Naive thymus-derived CD4-positive, alpha-beta T cell (primary cell): Measurements from ENCODE around the gene CORO2B. TPM values are rescaled to one million over a fixed set of nuclear protein-coding genes. Genes with fewer than 3 reads are reported as not detected.

Experiments used
- ATAC-seq: fragments of 150-1000 bp; cut with Tn5 transposase; 2 replicates; pipeline ENCODE4 v1.10.0; 2021; ENCODE audit warnings: mild to moderate bottlenecking, moderate library complexity
- CTCF ChIA-PET: fragments of 350-600 bp; sonication (Branson Sonifier 250); formaldehyde crosslinking; loops from one replicate; lab custom pipeline; 2021; ENCODE audit warnings: antibody characterized with exemption; lab: Charles Lee
- POLR2A ChIA-PET: fragments of 350-600 bp; sonication (Branson Sonifier 250); formaldehyde crosslinking; loops from one replicate; lab custom pipeline; 2021; ENCODE audit warnings: antibody characterized with exemption, inconsistent platforms; lab: Charles Lee
- DNase-seq, 9 donors: peaks; one replicate each; pipeline versions ENCODE4 v3.0.0 to v3.0.0-alpha.2; 2020 to 2022; ENCODE audit warnings: mixed read lengths in 1 of 9
- H3K27ac ChIP-seq: one replicate; pipeline ENCODE4 v1.7.0; 2013; ENCODE audit warnings: mild to moderate bottlenecking, low read depth, low read length, moderate library complexity
- H3K27me3 ChIP-seq, 2 donors: one replicate each; pipeline ENCODE4 v1.7.0; 2013; ENCODE audit warnings: low read length in 2 of 2, mild to moderate bottlenecking in 2 of 2, moderate library complexity in 2 of 2; ENCODE audit not compliant: control insufficient read depth in 2 of 2, insufficient read depth in 2 of 2
- H3K36me3 ChIP-seq, 3 experiments: 1 replicate in 2 of 3; 2 replicates in 1 of 3; pipeline ENCODE4 v1.7.0; 2013; ENCODE audit warnings: low read length in 3 of 3, mild to moderate bottlenecking in 3 of 3, moderate library complexity in 1 of 3; ENCODE audit not compliant: insufficient read depth in 3 of 3, control insufficient read depth in 2 of 3
- H3K4me1 ChIP-seq, 2 donors: one replicate each; pipeline ENCODE4 v1.7.0; 2013; ENCODE audit warnings: low read length in 2 of 2, mild to moderate bottlenecking in 2 of 2, moderate library complexity in 1 of 2; ENCODE audit not compliant: control insufficient read depth in 2 of 2, insufficient read depth in 2 of 2
- H3K4me3 ChIP-seq: 2 replicates; pipeline ENCODE4 v1.7.0; 2013; ENCODE audit warnings: mild to moderate bottlenecking, low read length
- H3K9me3 ChIP-seq, 3 experiments: 1 replicate in 2 of 3; 2 replicates in 1 of 3; pipeline ENCODE4 v1.7.0; 2013; ENCODE audit warnings: low read length in 3 of 3; ENCODE audit not compliant: control insufficient read depth in 2 of 3
- H3K27ac Mint-ChIP-seq, 9 donors: one replicate each; pipeline ENCODE4 v1.8.0; 2020 to 2022; ENCODE audit warnings: mixed read lengths in 9 of 9, mild to moderate bottlenecking in 8 of 9, moderate library complexity in 5 of 9, inconsistent platforms in 2 of 9
- H3K27me3 Mint-ChIP-seq, 5 donors: one replicate each; pipeline ENCODE4 v1.8.0; 2021 to 2022; ENCODE audit warnings: mixed read lengths in 5 of 5, mild to moderate bottlenecking in 1 of 5
- H3K36me3 Mint-ChIP-seq, 5 donors: one replicate each; pipeline ENCODE4 v1.8.0; 2020 to 2022; ENCODE audit warnings: mixed read lengths in 5 of 5, mild to moderate bottlenecking in 3 of 5, inconsistent platforms in 1 of 5
- H3K4me1 Mint-ChIP-seq, 7 donors: one replicate each; pipeline ENCODE4 v1.8.0; 2020 to 2022; ENCODE audit warnings: mixed read lengths in 7 of 7, mild to moderate bottlenecking in 3 of 7, inconsistent platforms in 1 of 7
- H3K4me3 Mint-ChIP-seq, 10 donors: one replicate each; pipeline ENCODE4 v1.8.0; 2020 to 2022; ENCODE audit warnings: mild to moderate bottlenecking in 10 of 10, mixed read lengths in 10 of 10, moderate library complexity in 6 of 10, inconsistent platforms in 2 of 10
- H3K9me3 Mint-ChIP-seq, 11 donors: one replicate each; pipeline ENCODE4 v1.8.0; 2020 to 2022; ENCODE audit warnings: mixed read lengths in 11 of 11, mild to moderate bottlenecking in 4 of 11, inconsistent platforms in 1 of 11, moderate library complexity in 1 of 11
- intact Hi-C, 2 donors: fragments of 100-400 bp; cut with micrococcal nuclease; formaldehyde crosslinking; loops; one replicate each; pipeline ENCODE4 v1.15.1; 2023
- polyA plus RNA-seq, 2 donors: library from polyadenylated mRNA; unstranded; fragments of 300-500 nt; fragmentation: Illumina TruSeq; gene quantifications; one replicate each; pipeline ENCODE4 v1.2.3, GENCODE V29; 2021
- total RNA-seq, 6 experiments: library from RNA in 5 of 6; stranded (reverse) in 5 of 6; gene quantifications; 1 replicate in 5 of 6; 2 replicates in 1 of 6; pipeline ENCODE4 v1.2.3 and lab custom pipeline; 2021 to 2026

The CORO2B gene
- total and polyA plus RNA-seq, 7 experiments from 2014 or later = 0.15 TPM; not detected in 6

GRCh38 chr15:68629519-68630210 lies 50.9 kb downstream of the CORO2B start:
- Mint-ChIP-seq H3K4me3 (no peak overlapping the region), H3K9me3 (peaks cover 0 to 1% (median 0%) of the 10 kb centered on the region in 11 donors), H3K4me1 (no peaks in the 10 kb centered on the region), H3K27me3 (peaks cover 4 to 19% (median 13%) of the 10 kb centered on the region in 5 donors), H3K27ac (no peak overlapping the region), H3K36me3 (no peaks in the 10 kb centered on the region)
- POLR2A ChIA-PET = no interaction called here
- Histone ChIP-seq H3K27ac (no peak overlapping the region), H3K4me1 (no peaks in the 10 kb centered on the region), H3K4me3 (no peak overlapping the region), H3K9me3 (no peaks in the 10 kb centered on the region), H3K27me3 (no peaks in the 10 kb centered on the region), H3K36me3 (no peaks in the 10 kb centered on the region)
- intact Hi-C loops = no loop called here
- CTCF ChIA-PET = no interaction called here
- DNase-seq (no peak), ATAC-seq (no peak)

- peaks cover 0 to 1% (median 0%) of the 10 kb centered on the region in 11 donors for H3K9me3 Mint-ChIP-seq
- no peaks in the 10 kb centered on the region for H3K4me1 Mint-ChIP-seq
- H3K27me3 Mint-ChIP-seq = peaks cover 4 to 19% (median 13%) of the 10 kb centered on the region in 5 donors
- intact Hi-C loops = no loop called here
- no peak overlapping the region for H3K4me3 Mint-ChIP-seq
- ChIA-PET POLR2A (no interaction called here), CTCF (no interaction called here)
- no peak for DNase-seq
- no peak for ATAC-seq
- no peaks in the 10 kb centered on the region for H3K4me1 ChIP-seq
- no peak overlapping the region for H3K27ac ChIP-seq
- no peak overlapping the region for H3K4me3 ChIP-seq
- no peak overlapping the region for H3K27ac Mint-ChIP-seq
- H3K36me3 ChIP-seq = no peaks in the 10 kb centered on the region
- no peaks in the 10 kb centered on the region for H3K27me3 ChIP-seq
- no peaks in the 10 kb centered on the region for H3K36me3 Mint-ChIP-seq
- no peaks in the 10 kb centered on the region for H3K9me3 ChIP-seq
Observed at GRCh38 chr15:68630211-68630555, 51.4 kb downstream of the CORO2B start.

GRCh38 chr15:68630836-68631235 lies 52.0 kb downstream of the CORO2B start:
- DNase-seq = no peak

GRCh38 chr15:68631601-68632051 lies 52.8 kb downstream of the CORO2B start:
- peaks cover 0 to 1% (median 0%) of the 10 kb centered on the region in 11 donors for H3K9me3 Mint-ChIP-seq
- peaks cover 4 to 16% (median 13%) of the 10 kb centered on the region in 5 donors for H3K27me3 Mint-ChIP-seq
- ChIA-PET POLR2A (no interaction called here), CTCF (no interaction called here)
- H3K27ac Mint-ChIP-seq = no peak overlapping the region
- H3K36me3 Mint-ChIP-seq = no peaks in the 10 kb centered on the region
- H3K27me3 ChIP-seq = no peaks in the 10 kb centered on the region
- no peak overlapping the region for H3K4me3 ChIP-seq
- no peak overlapping the region for H3K4me3 Mint-ChIP-seq
- no peaks in the 10 kb centered on the region for H3K4me1 ChIP-seq
- no peak overlapping the region for H3K27ac ChIP-seq
- no peak for DNase-seq
- intact Hi-C loops = no loop called here
- H3K9me3 ChIP-seq = no peaks in the 10 kb centered on the region
- no peak for ATAC-seq
- no peaks in the 10 kb centered on the region for H3K36me3 ChIP-seq
- H3K4me1 Mint-ChIP-seq = no peaks in the 10 kb centered on the region

More at GRCh38 chr15:68630836-68631235, 52.0 kb downstream of the CORO2B start:
- no peak for ATAC-seq
- Mint-ChIP-seq H3K9me3 (peaks cover 0 to 1% (median 0%) of the 10 kb centered on the region in 11 donors), H3K27ac (no peak overlapping the region), H3K36me3 (no peaks in the 10 kb centered on the region), H3K4me3 (no peak overlapping the region), H3K4me1 (no peaks in the 10 kb centered on the region), H3K27me3 (peaks cover 4 to 18% (median 13%) of the 10 kb centered on the region in 5 donors)
- Histone ChIP-seq H3K27me3 (no peaks in the 10 kb centered on the region), H3K4me3 (no peak overlapping the region), H3K9me3 (no peaks in the 10 kb centered on the region), H3K4me1 (no peaks in the 10 kb centered on the region), H3K36me3 (no peaks in the 10 kb centered on the region), H3K27ac (no peak overlapping the region)
- ChIA-PET CTCF (no interaction called here), POLR2A (no interaction called here)
- intact Hi-C loops = no loop called here

- Mint-ChIP-seq H3K4me1 (no peaks in the 10 kb centered on the region), H3K9me3 (peaks cover 0 to 1% (median 0%) of the 10 kb centered on the region in 11 donors), H3K4me3 (no peak overlapping the region), H3K36me3 (no peaks in the 10 kb centered on the region), H3K27ac (no peak overlapping the region), H3K27me3 (peaks cover 4 to 14% (median 11%) of the 10 kb centered on the region in 5 donors)
- ATAC-seq (no peak), DNase-seq (no peak)
- intact Hi-C loops = no loop called here
- Histone ChIP-seq H3K36me3 (no peaks in the 10 kb centered on the region), H3K4me1 (no peaks in the 10 kb centered on the region), H3K27me3 (no peaks in the 10 kb centered on the region), H3K27ac (no peak overlapping the region), H3K4me3 (no peak overlapping the region), H3K9me3 (no peaks in the 10 kb centered on the region)
- ChIA-PET CTCF (no interaction called here), POLR2A (no interaction called here)
Observed at GRCh38 chr15:68632101-68632500, 53.3 kb downstream of the CORO2B start.

- intact Hi-C loops = no loop called here
- no peaks in the 10 kb centered on the region for H3K36me3 ChIP-seq
- H3K4me1 Mint-ChIP-seq = no peaks in the 10 kb centered on the region
- ChIA-PET POLR2A (no interaction called here), CTCF (no interaction called here)
- H3K27ac Mint-ChIP-seq = peak overlapping the region in 1 of 9 donors; percentile 30
- H3K9me3 Mint-ChIP-seq = no peaks in the 10 kb centered on the region
- peaks cover 4 to 7% (median 5%) of the 10 kb centered on the region in 5 donors for H3K27me3 Mint-ChIP-seq
- H3K36me3 Mint-ChIP-seq = no peaks in the 10 kb centered on the region
- H3K27me3 ChIP-seq = no peaks in the 10 kb centered on the region
- no peak for ATAC-seq
- no peak overlapping the region for H3K27ac ChIP-seq
- no peak overlapping the region for H3K4me3 Mint-ChIP-seq
- H3K9me3 ChIP-seq = no peaks in the 10 kb centered on the region
- no peak for DNase-seq
- no peaks in the 10 kb centered on the region for H3K4me1 ChIP-seq
- H3K4me3 ChIP-seq = no peak overlapping the region
Observed at GRCh38 chr15:68633231-68634121, 54.7 kb downstream of the CORO2B start.
